ENCODE data around the gene CTNNA3. TPM values are rescaled to one million over a fixed set of nuclear protein-coding genes. Genes with fewer than 3 reads are reported as not detected.

CTNNA3 gene
- total and polyA plus RNA-seq, 7 donors, result 0.85 to 66.2 (median 28.1) TPM

- no peaks in the 10 kb centered on the region for H3K36me3 ChIP-seq (ENCODE audit: insufficient read depth in 1 of 2, low read depth in 1 of 2)
- 89 to 94% (median 90%) methylated on average over 2 of the region's 2 CpGs for WGBS, 3 donors
- intact Hi-C loops (cut with DNase I), result no loop called here
- H3K9me3 ChIP-seq, result no peaks in the 10 kb centered on the region
- no peak overlapping the region for H3K4me3 ChIP-seq
- ATAC-seq, result no peak
- no peak for DNase-seq
- TF ChIP-seq CTCF (IDR thresholded peaks at IDR 0.05), result no peak
- H3K4me1 ChIP-seq, result no peaks in the 10 kb centered on the region
- no peaks in the 10 kb centered on the region for H3K27me3 ChIP-seq (ENCODE audit: insufficient read depth in 3 of 3, low read length in 2 of 3)
- H3K27ac ChIP-seq, result no peak overlapping the region
These were observed 958.8 kb downstream of the CTNNA3 start for GRCh38 chr10:66737241-66737640.

- Histone ChIP-seq H3K27me3 (ENCODE audit: insufficient read depth in 3 of 3, low read length in 2 of 3) (no peaks in the 10 kb centered on the region), H3K27ac (no peak overlapping the region), H3K4me3 (no peak overlapping the region), H3K9me3 (no peaks in the 10 kb centered on the region), H3K36me3 (ENCODE audit: insufficient read depth in 1 of 2, low read depth in 1 of 2) (no peaks in the 10 kb centered on the region), H3K4me1 (no peaks in the 10 kb centered on the region)
- intact Hi-C loops (cut with DNase I), result no loop called here
- no peak for DNase-seq
- ATAC-seq, result no peak
- 73 to 78% (median 74%) methylated on average over 2 of the region's 2 CpGs for WGBS, 3 donors
- TF ChIP-seq CTCF (IDR thresholded peaks at IDR 0.05), result no peak
These were observed 972.2 kb downstream of the CTNNA3 start for GRCh38 chr10:66723608-66724400.

- DNase-seq, result no peak
- Histone ChIP-seq H3K4me1 (no peaks in the 10 kb centered on the region), H3K9me3 (no peaks in the 10 kb centered on the region), H3K4me3 (no peak overlapping the region), H3K27ac (no peak overlapping the region), H3K27me3 (ENCODE audit: insufficient read depth in 3 of 3, low read length in 2 of 3) (no peaks in the 10 kb centered on the region), H3K36me3 (ENCODE audit: insufficient read depth in 1 of 2, low read depth in 1 of 2) (no peaks in the 10 kb centered on the region)
- intact Hi-C loops (cut with DNase I), result no loop called here
- 83 to 91% (median 83%) methylated on average over 1 of the region's 1 CpG for WGBS, 3 donors
- no peak for TF ChIP-seq CTCF (IDR thresholded peaks at IDR 0.05)
- ATAC-seq, result no peak
These were observed 976.5 kb downstream of the CTNNA3 start for GRCh38 chr10:66719483-66719882.

GRCh38 chr10:66717231-66717981 is 978.6 kb downstream of the CTNNA3 start:
- no peaks in the 10 kb centered on the region for H3K9me3 ChIP-seq
- H3K4me1 ChIP-seq, result no peaks in the 10 kb centered on the region
- no peaks in the 10 kb centered on the region for H3K36me3 ChIP-seq (ENCODE audit: insufficient read depth in 1 of 2, low read depth in 1 of 2)
- 69 to 75% (median 74%) methylated on average over 8 of the region's 8 CpGs for WGBS, 3 donors
- DNase-seq (no peak), ATAC-seq (no peak)
- H3K27me3 ChIP-seq (ENCODE audit: insufficient read depth in 3 of 3, low read length in 2 of 3), result no peaks in the 10 kb centered on the region
- H3K4me3 ChIP-seq, result no peak overlapping the region
- intact Hi-C loops (cut with DNase I), result no loop called here
- no peak overlapping the region for H3K27ac ChIP-seq
- no peak for TF ChIP-seq CTCF (IDR thresholded peaks at IDR 0.05)

Measured in psoas muscle (tissue), 8 donors.